H1 (cell line): Measurements from ENCODE around the gene CCDC9B. TPM values are rescaled to one million over a fixed set of nuclear protein-coding genes. Genes with fewer than 3 reads are reported as not detected.

Experiments used
- BACH1 ChIP-seq: IDR thresholded peaks from 2 replicates; pipeline ENCODE4 v1.6.1; 2012; ENCODE audit warnings: low read length, improper control_type of control experiment
- CBX8 ChIP-seq: fragments of 300-800, 300-1000 bp; sonication (generic); IDR thresholded peaks from 2 replicates; pipeline ENCODE4 v1.7.1; 2016; ENCODE audit warnings: low read depth, low read length, borderline replicate concordance
- CEBPB ChIP-seq: IDR thresholded peaks from 2 replicates; pipeline ENCODE4 v1.6.1; 2012; ENCODE audit warnings: low read depth, low read length
- CHD1 ChIP-seq: IDR thresholded peaks from 2 replicates; pipeline ENCODE4 v1.6.1; 2012; ENCODE audit warnings: low read depth, low read length, improper control_type of control experiment
- CREB1 ChIP-seq: IDR thresholded peaks from 2 replicates; pipeline ENCODE4 v1.6.1; 2012; ENCODE audit warnings: inconsistent platforms
- CTBP2 ChIP-seq: IDR thresholded peaks from 2 replicates; pipeline ENCODE4 v1.7.0; 2011; ENCODE audit warnings: borderline replicate concordance, mild to moderate bottlenecking, moderate library complexity, mixed read lengths, low read length; ENCODE audit not compliant: insufficient read depth, insufficient read length
- EP300 ChIP-seq, 2 experiments: IDR thresholded peaks; 1 replicate in 1 of 2; 2 replicates in 1 of 2; pipeline ENCODE4 v1.6.1; 2011 to 2012; ENCODE audit warnings: low read depth in 2 of 2, low read length in 2 of 2, mild to moderate bottlenecking in 2 of 2, borderline replicate concordance in 1 of 2, inconsistent platforms in 1 of 2, moderate library complexity in 1 of 2
- FOSL1 ChIP-seq: IDR thresholded peaks from 2 replicates; pipeline ENCODE4 v1.6.1; 2011; ENCODE audit warnings: mild to moderate bottlenecking, low read depth, low read length, moderate library complexity; ENCODE audit not compliant: insufficient read depth
- GABPA ChIP-seq: IDR thresholded peaks from 2 replicates; pipeline ENCODE4 v1.6.1; 2011; ENCODE audit warnings: mild to moderate bottlenecking, low read length, moderate library complexity, borderline replicate concordance; ENCODE audit not compliant: insufficient read depth
- HDAC6 ChIP-seq: IDR thresholded peaks from one replicate; pipeline ENCODE4 v1.7.1; 2012; ENCODE audit warnings: low read depth, mild to moderate bottlenecking, inconsistent platforms, low read length, moderate library complexity
- KDM4A ChIP-seq: IDR thresholded peaks from one replicate; pipeline ENCODE4 v1.7.1; 2012; ENCODE audit warnings: low read depth, mild to moderate bottlenecking, moderate library complexity, low read length, inconsistent platforms; ENCODE audit not compliant: severe bottlenecking
- NANOG ChIP-seq: IDR thresholded peaks from 2 replicates; pipeline ENCODE4 v1.6.1; 2011; ENCODE audit warnings: low read length, low read depth, mild to moderate bottlenecking, inconsistent platforms; ENCODE audit not compliant: insufficient read depth, poor library complexity, severe bottlenecking
- POLR2A ChIP-seq, 2 experiments: IDR thresholded peaks; 1 replicate in 1 of 2; 2 replicates in 1 of 2; pipeline ENCODE4 v1.6.1; 2011; ENCODE audit warnings: low read depth in 2 of 2, low read length in 2 of 2, mild to moderate bottlenecking in 2 of 2; ENCODE audit errors: control extremely low read depth in 1 of 2
- POLR2AphosphoS5 ChIP-seq: IDR thresholded peaks from 2 replicates; pipeline ENCODE4 v1.6.1; 2011; ENCODE audit warnings: low read depth, low read length
- POU5F1 ChIP-seq: IDR thresholded peaks from 2 replicates; pipeline ENCODE4 v1.6.1; 2011; ENCODE audit warnings: low read depth, mild to moderate bottlenecking, low read length, moderate library complexity
- RBBP5 ChIP-seq: IDR thresholded peaks from 2 replicates; pipeline ENCODE4 v1.7.1; 2012; ENCODE audit warnings: low read depth, mild to moderate bottlenecking, inconsistent platforms, low read length, moderate library complexity, borderline replicate concordance
- RNF2 ChIP-seq: fragments of 200-900, 300-1000 bp; sonication (generic); IDR thresholded peaks from 2 replicates; pipeline ENCODE4 v1.7.1; 2016; ENCODE audit warnings: borderline replicate concordance, low read depth, mild to moderate bottlenecking, antibody characterized with exemption, low read length; ENCODE audit not compliant: poor library complexity, severe bottlenecking; ENCODE audit errors: missing control alignments
- RXRA ChIP-seq: IDR thresholded peaks from 2 replicates; pipeline ENCODE4 v1.6.1; 2011; ENCODE audit warnings: low read depth, mild to moderate bottlenecking, low read length, moderate library complexity; ENCODE audit not compliant: insufficient read depth
- SAP30 ChIP-seq: fragments of 300-600 bp; sonication (generic); IDR thresholded peaks from 2 replicates; pipeline ENCODE4 v1.7.1; 2012; ENCODE audit warnings: low read length, moderate library complexity, mild to moderate bottlenecking, inconsistent platforms; ENCODE audit not compliant: insufficient read depth, insufficient replicate concordance
- SIN3A ChIP-seq, 2 experiments: IDR thresholded peaks in 1 of 2; conservative IDR thresholded peaks in 1 of 2; 2 replicates each; pipeline ENCODE4 v1.6.1; 2011 to 2012; ENCODE audit warnings: low read length in 2 of 2, improper control_type of control experiment in 1 of 2, low read depth in 1 of 2, mild to moderate bottlenecking in 1 of 2
- SP1 ChIP-seq: IDR thresholded peaks from 2 replicates; pipeline ENCODE4 v1.6.1; 2011; ENCODE audit warnings: low read depth, low read length
- TEAD4 ChIP-seq: IDR thresholded peaks from 2 replicates; pipeline ENCODE4 v1.6.1; 2012; ENCODE audit warnings: low read depth, low read length, inconsistent platforms, mixed read lengths
- polyA plus RNA-seq, 7 experiments: library from polyadenylated mRNA; depleted of rRNA in 3 of 7; stranded (reverse) in 5 of 7; unstranded in 2 of 7; fragments of >200 nt in 5 of 7; fragments of 200-250 nt in 2 of 7; gene quantifications; 1 replicate in 5 of 7; 2 replicates in 1 of 7; 4 replicates in 1 of 7; pipeline versions ENCODE4 v1.2.1 to v1.2.3, GENCODE V29; 2011 to 2013; ENCODE audit warnings: missing spikeins in 2 of 7, mixed read lengths in 2 of 7
- total RNA-seq: library from RNA; stranded (reverse); fragmentation: NEBNext Ultra II Directional; extraction: Animal tissue kit (Norgen Biotek cat#: 25700); gene quantifications from 2 replicates; pipeline ENCODE4 v1.2.1, GENCODE V29; 2021
- TF ChIP-seq, protein P1 (sequence below): IDR thresholded peaks from 2 replicates; pipeline ENCODE4 v1.6.1; 2011; ENCODE audit warnings: low read length, improper control_type of control experiment

Gene CCDC9B
- total and polyA plus RNA-seq, 2 of the 8 experiments (the other 6 are each of a cell fraction or from before 2014, with no cell fraction given) = 0.45 to 0.78 TPM

DNA sequence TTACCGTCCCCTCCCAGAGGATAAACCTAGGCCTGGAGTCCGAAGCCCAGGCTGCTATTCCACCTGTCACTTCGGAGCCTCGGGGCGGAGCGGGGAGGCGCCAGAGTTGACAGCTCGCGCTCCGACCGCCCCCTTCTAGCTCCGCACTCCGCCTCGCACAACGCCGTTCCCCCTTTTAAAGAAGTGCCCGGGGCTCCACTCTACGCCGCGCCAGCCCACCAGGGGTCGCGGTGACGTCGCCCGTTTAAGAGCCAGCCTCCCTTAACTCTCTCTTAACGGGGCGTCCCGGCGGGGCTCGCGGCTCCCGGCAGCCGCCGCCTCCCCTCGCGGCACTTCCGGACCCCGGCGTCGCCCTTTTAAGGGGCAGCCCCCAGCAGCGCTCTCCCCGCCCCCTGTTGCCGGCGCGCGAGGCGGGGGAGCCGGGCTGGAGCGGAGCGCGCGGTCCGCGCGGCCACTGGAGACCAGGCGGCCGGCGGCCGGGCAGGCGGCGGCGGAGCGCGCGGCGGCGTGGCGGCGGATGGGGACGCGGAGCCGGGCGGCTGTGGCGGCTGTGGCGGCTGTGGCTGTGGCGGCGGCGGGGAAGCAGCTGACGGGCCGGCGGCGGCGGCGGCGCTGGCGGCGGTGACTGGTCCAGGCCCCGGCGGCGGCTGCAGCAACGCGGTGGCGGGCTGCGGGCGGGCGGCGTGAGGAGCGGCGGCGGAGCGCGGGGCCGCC is 17.3 kb downstream of the CCDC9B start, which contains the start of gene INAFM2 (continued):
- TF ChIP-seq EP300 (IDR thresholded peaks at IDR 0.05; ENCODE audit: borderline replicate concordance in 1 of 2, low read depth in 2 of 2, low read length in 2 of 2) (peak in 1 of 2 experiments; percentile 58; a peak in 1 of 3 replicates), SIN3A (conservative IDR thresholded peaks at IDR 0.05 in 1 of 2, IDR thresholded peaks at IDR 0.05 in 1 of 2; ENCODE audit: low read depth in 1 of 2, low read length in 2 of 2) (peak; percentile 90 to 98), CREB1 (peak; percentile 58; the same call in 1 of the 2 replicates), FOSL1 (no peak), HDAC6 (no peak), CBX8 (no peak), KDM4A (no peak), CEBPB (no peak), GABPA (peak; percentile 52; the same call in 1 of the 2 replicates), POU5F1 (no peak), CHD1 (no peak), CTBP2 (no peak), RBBP5 (no peak), POLR2AphosphoS5 (no peak), NANOG (peak; percentile 4), TEAD4 (no peak), SP1 (peak; percentile 88), RNF2 (no peak), POLR2A (IDR thresholded peaks at IDR 0.05; ENCODE audit: control extremely low read depth in 1 of 2, low read depth in 2 of 2, low read length in 2 of 2) (peak in 1 of 2 experiments; percentile 49; a peak in 1 of 3 replicates), BACH1 (no peak), SAP30 (no peak), RXRA (no peak)
- TF ChIP-seq, protein P1, sequence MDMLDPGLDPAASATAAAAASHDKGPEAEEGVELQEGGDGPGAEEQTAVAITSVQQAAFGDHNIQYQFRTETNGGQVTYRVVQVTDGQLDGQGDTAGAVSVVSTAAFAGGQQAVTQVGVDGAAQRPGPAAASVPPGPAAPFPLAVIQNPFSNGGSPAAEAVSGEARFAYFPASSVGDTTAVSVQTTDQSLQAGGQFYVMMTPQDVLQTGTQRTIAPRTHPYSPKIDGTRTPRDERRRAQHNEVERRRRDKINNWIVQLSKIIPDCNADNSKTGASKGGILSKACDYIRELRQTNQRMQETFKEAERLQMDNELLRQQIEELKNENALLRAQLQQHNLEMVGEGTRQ = no peak
